ENCODE data around the gene SNAP25. TPM values are rescaled to one million over a fixed set of nuclear protein-coding genes. Genes with fewer than 3 reads are reported as not detected.

The SNAP25 gene
- total RNA-seq, 1 experiment from 2014 or later: 0.39 TPM

DNA sequence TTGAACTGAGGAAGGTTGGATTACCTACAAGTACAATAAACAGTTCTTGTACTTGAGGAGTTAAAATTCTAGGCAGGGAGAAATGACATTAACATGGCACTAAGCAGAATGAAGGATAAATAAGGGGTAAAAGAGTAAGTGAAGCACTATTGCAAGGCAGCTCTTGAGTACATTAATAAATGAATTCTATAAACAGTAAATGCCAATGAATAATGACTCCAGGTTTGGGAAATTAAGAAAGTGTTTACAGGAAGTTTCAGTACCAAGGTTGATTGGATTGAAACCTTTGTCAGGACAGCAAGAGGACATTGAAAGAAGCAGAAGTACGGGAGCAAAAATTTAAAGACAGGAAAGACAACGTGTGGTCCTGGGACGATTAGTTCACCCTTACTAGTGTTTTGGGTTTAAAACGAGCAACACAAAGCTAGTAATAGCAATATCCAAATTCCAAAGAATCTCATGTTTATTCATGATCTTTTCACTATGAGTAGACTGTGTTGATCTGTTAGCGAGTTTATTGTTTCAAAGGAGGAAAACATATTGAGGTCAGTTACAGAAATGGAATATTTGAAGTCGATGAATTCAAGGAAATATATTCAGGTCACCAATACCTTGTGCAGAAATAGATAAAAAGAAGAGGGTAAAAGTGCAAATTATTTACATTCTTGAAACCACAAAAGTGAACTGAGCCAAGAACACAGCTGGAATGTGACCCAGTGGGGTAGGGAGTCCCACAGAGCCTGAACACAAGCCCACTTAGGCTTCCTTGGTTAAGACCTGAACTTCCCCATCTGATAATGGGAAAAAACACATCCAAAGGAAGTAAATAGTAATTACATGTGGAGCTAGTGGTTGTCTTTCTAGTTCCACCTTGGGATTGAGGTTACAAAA, 134.5 kb downstream of the SNAP25 start (continued):
- no peak for TF ChIP-seq EZH2phosphoT487 (IDR thresholded peaks at IDR 0.05; ENCODE audit: borderline replicate concordance)
- TF ChIP-seq, protein P1, sequence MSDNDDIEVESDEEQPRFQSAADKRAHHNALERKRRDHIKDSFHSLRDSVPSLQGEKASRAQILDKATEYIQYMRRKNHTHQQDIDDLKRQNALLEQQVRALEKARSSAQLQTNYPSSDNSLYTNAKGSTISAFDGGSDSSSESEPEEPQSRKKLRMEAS (IDR thresholded peaks at IDR 0.05): no peak
- no peak for TF ChIP-seq POLR2AphosphoS5 (IDR thresholded peaks at IDR 0.05; ENCODE audit: low read depth, low read length)
- no peak for TF ChIP-seq JUND (IDR thresholded peaks at IDR 0.05)

DNA sequence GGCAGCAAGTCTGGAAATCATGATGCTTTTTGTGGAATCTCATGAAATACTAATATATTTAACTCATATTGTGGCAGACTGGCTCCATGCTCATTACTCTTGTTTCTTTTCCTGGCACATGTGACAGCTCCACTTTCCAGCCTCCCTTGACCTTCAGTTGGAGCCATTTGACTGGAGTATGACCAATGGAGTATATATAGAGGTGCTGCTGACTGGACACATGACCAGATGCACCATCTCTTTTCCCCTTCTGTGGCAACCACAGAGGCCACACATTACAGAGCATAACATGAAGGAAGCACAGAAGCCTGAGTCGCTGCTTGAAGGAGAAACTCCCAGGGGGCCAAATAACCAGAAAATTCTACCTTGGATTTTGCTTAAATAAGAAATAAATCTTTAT, 138.0 kb downstream of the SNAP25 start:
- no peak overlapping the region for H3K9ac ChIP-seq (ENCODE audit: low read length)
- H3K27me3 ChIP-seq (ENCODE audit: insufficient read depth, low read length): no peaks in the 10 kb centered on the region
- H3K79me2 ChIP-seq (ENCODE audit: insufficient read depth, low read length): no peaks in the 10 kb centered on the region
- no peaks in the 10 kb centered on the region for H3K36me3 ChIP-seq (ENCODE audit: control insufficient read depth in 1 of 2, insufficient read depth in 2 of 2, low read length in 2 of 2)
- TF ChIP-seq, protein P2, sequence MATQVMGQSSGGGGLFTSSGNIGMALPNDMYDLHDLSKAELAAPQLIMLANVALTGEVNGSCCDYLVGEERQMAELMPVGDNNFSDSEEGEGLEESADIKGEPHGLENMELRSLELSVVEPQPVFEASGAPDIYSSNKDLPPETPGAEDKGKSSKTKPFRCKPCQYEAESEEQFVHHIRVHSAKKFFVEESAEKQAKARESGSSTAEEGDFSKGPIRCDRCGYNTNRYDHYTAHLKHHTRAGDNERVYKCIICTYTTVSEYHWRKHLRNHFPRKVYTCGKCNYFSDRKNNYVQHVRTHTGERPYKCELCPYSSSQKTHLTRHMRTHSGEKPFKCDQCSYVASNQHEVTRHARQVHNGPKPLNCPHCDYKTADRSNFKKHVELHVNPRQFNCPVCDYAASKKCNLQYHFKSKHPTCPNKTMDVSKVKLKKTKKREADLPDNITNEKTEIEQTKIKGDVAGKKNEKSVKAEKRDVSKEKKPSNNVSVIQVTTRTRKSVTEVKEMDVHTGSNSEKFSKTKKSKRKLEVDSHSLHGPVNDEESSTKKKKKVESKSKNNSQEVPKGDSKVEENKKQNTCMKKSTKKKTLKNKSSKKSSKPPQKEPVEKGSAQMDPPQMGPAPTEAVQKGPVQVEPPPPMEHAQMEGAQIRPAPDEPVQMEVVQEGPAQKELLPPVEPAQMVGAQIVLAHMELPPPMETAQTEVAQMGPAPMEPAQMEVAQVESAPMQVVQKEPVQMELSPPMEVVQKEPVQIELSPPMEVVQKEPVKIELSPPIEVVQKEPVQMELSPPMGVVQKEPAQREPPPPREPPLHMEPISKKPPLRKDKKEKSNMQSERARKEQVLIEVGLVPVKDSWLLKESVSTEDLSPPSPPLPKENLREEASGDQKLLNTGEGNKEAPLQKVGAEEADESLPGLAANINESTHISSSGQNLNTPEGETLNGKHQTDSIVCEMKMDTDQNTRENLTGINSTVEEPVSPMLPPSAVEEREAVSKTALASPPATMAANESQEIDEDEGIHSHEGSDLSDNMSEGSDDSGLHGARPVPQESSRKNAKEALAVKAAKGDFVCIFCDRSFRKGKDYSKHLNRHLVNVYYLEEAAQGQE (IDR thresholded peaks at IDR 0.05; ENCODE audit: low read depth): no peak
- TF ChIP-seq, protein P3, sequence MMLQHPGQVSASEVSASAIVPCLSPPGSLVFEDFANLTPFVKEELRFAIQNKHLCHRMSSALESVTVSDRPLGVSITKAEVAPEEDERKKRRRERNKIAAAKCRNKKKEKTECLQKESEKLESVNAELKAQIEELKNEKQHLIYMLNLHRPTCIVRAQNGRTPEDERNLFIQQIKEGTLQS (IDR thresholded peaks at IDR 0.05): no peak
- TF ChIP-seq, protein P4, sequence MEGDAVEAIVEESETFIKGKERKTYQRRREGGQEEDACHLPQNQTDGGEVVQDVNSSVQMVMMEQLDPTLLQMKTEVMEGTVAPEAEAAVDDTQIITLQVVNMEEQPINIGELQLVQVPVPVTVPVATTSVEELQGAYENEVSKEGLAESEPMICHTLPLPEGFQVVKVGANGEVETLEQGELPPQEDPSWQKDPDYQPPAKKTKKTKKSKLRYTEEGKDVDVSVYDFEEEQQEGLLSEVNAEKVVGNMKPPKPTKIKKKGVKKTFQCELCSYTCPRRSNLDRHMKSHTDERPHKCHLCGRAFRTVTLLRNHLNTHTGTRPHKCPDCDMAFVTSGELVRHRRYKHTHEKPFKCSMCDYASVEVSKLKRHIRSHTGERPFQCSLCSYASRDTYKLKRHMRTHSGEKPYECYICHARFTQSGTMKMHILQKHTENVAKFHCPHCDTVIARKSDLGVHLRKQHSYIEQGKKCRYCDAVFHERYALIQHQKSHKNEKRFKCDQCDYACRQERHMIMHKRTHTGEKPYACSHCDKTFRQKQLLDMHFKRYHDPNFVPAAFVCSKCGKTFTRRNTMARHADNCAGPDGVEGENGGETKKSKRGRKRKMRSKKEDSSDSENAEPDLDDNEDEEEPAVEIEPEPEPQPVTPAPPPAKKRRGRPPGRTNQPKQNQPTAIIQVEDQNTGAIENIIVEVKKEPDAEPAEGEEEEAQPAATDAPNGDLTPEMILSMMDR (IDR thresholded peaks at IDR 0.05 in 2 of 3, conservative IDR thresholded peaks at IDR 0.05 in 1 of 3; ENCODE audit: borderline replicate concordance in 1 of 3, insufficient read depth in 1 of 3, low read depth in 2 of 3, low read length in 2 of 3): no peak
- TF ChIP-seq CBX3 (IDR thresholded peaks at IDR 0.05; ENCODE audit: low read depth): no peak
- no peak for TF ChIP-seq EZH2phosphoT487 (IDR thresholded peaks at IDR 0.05; ENCODE audit: borderline replicate concordance)
- no peak for TF ChIP-seq CEBPB (IDR thresholded peaks at IDR 0.05; ENCODE audit: low read depth)
- TF ChIP-seq RAD21 (IDR thresholded peaks at IDR 0.05; ENCODE audit: low read depth): no peak
- TF ChIP-seq SRF (IDR thresholded peaks at IDR 0.05; ENCODE audit: low read depth): no peak
- no peak for TF ChIP-seq FOSL1 (IDR thresholded peaks at IDR 0.05; ENCODE audit: low read depth)
- TF ChIP-seq EZH2 (IDR thresholded peaks at IDR 0.05): no peak
- no peak for TF ChIP-seq ZNF274 (IDR thresholded peaks at IDR 0.05; ENCODE audit: low read depth, low read length)
- TF ChIP-seq SP1 (IDR thresholded peaks at IDR 0.05; ENCODE audit: low read depth): no peak
- TF ChIP-seq, protein P1 (IDR thresholded peaks at IDR 0.05): no peak
- no peak for TF ChIP-seq SIN3A (IDR thresholded peaks at IDR 0.05; ENCODE audit: low read depth)
- no peak for TF ChIP-seq ZFX (IDR thresholded peaks at IDR 0.05)
- no peak for TF ChIP-seq POLR2AphosphoS5 (IDR thresholded peaks at IDR 0.05; ENCODE audit: low read depth, low read length)
- TF ChIP-seq YY1 (IDR thresholded peaks at IDR 0.05; ENCODE audit: extremely low read depth, insufficient replicate concordance, low read depth, low read length): no peak
- no peak for TF ChIP-seq TCF7L2 (IDR thresholded peaks at IDR 0.05; ENCODE audit: borderline replicate concordance, extremely low read depth, insufficient read depth, insufficient read length)
- TF ChIP-seq POLR2A (IDR thresholded peaks at IDR 0.05; ENCODE audit: borderline replicate concordance, extremely low read depth, insufficient read depth, insufficient read length): no peak
- no peaks in the 10 kb centered on the region for H4K20me1 ChIP-seq (ENCODE audit: insufficient read depth)
- no TSS peak for BruUV-seq (replicated peaks)
- no peak overlapping the region for H3K4me2 ChIP-seq (ENCODE audit: low read length)
- intact Hi-C loops (cut with micrococcal nuclease): no loop called here
- no peak overlapping the region for H3K4me3 ChIP-seq (replicated peaks in 1 of 2; ENCODE audit: low read depth in 1 of 2, low read length in 2 of 2)
- H2AFZ ChIP-seq (ENCODE audit: low read depth, low read length, poor library complexity, severe bottlenecking): no peak overlapping the region
- ATAC-seq (no peak), DNase-seq (ENCODE audit: low read depth, low spot score) (no peak)
- CTCF ChIA-PET: no interaction called here
- H3K9me2 ChIP-seq (ENCODE audit: insufficient read depth): no peaks in the 10 kb centered on the region
- peaks cover 0 to 5% of the 10 kb centered on the region in 2 experiments; a peak in 1 of 4 replicates for H3K4me1 ChIP-seq (ENCODE audit: control insufficient read depth in 1 of 2, insufficient read depth in 2 of 2, low read length in 2 of 2)
- H3K27ac ChIP-seq (ENCODE audit: low read depth, low read length): no peak overlapping the region
- RAD21 ChIA-PET (ENCODE audit: low non-redundant PET in 1 of 2, low total read pairs in 2 of 2, uncharacterized antibody in 2 of 2, unreplicated experiment in 2 of 2): no interaction called here
- H3K9me3 ChIP-seq (ENCODE audit: control insufficient read depth in 1 of 2, insufficient read depth in 1 of 2, low read depth in 1 of 2, low read length in 2 of 2): no peaks in the 10 kb centered on the region
- POLR2A ChIA-PET: no interaction called here
